Adrenal gland (tissue), 12 donors: ENCODE measurements around the gene CYBA. TPM values are rescaled to one million over a fixed set of nuclear protein-coding genes. Genes with fewer than 3 reads are reported as not detected.

Experiments
- DNase-seq, 7 donors: peaks; one replicate each; pipeline ENCODE4 v3.0.0-alpha.2; 2019 to 2020
- H3K27ac ChIP-seq, 5 donors: fragments of 200-600 bp; sonication (generic) in 4 of 5; 1 replicate in 3 of 5; 2 replicates in 2 of 5; pipeline versions ENCODE4 v1.5.1 to v1.8.0; 2016 to 2020; ENCODE audit warnings: mild to moderate bottlenecking in 1 of 5
- H3K27me3 ChIP-seq: fragments of 200-600 bp; 2 replicates; pipeline ENCODE4 v1.8.0; 2021
- H3K36me3 ChIP-seq, 2 donors: fragments of 200-600 bp; replicated peaks in 1 of 2; 1 replicate in 1 of 2; 2 replicates in 1 of 2; pipeline versions ENCODE4 v1.5.1 to v1.8.0; 2018 to 2022
- H3K4me1 ChIP-seq, 2 donors: fragments of 200-600 bp; replicated peaks in 1 of 2; 1 replicate in 1 of 2; 2 replicates in 1 of 2; pipeline versions ENCODE4 v1.5.1 to v1.8.0; 2018 to 2021
- H3K4me3 ChIP-seq, 4 donors: fragments of 200-600 bp; sonication (generic) in 3 of 4; one replicate each; pipeline ENCODE4 v1.5.1; 2016 to 2018
- H3K9me3 ChIP-seq, 3 donors: fragments of 200-600 bp; sonication (generic) in 1 of 3; replicated peaks in 1 of 3; 1 replicate in 2 of 3; 2 replicates in 1 of 3; pipeline versions ENCODE4 v1.5.1 to v1.8.0; 2016 to 2021
- POLR2A ChIP-seq, 2 donors: fragments of 450-650 bp; IDR thresholded peaks; one replicate each; pipeline ENCODE4 v1.6.1; 2017; ENCODE audit warnings: antibody characterized with exemption in 2 of 2, mild to moderate bottlenecking in 2 of 2, moderate library complexity in 1 of 2
- WGBS, 4 donors: extraction: QIAGEN DNeasy Blood & Tissue Kit in 2 of 4; methylation state at CpG; one replicate each; pipeline versions ENCODE4 v1.1.5 to v1.1.7; 2013 to 2017; 5-methylcytosine and 5-hydroxymethylcytosine counted together
- intact Hi-C, 2 donors: fragments of 100-400 bp; cut with DNase I; formaldehyde crosslinking; loops; one replicate each; pipeline versions ENCODE4 v1.14.1 to v1.15.0; 2022 to 2023
- polyA plus RNA-seq, 3 donors: library from polyadenylated mRNA; stranded (reverse); fragments of 200-250 nt in 2 of 3; fragments of 350-450 nt in 1 of 3; fragmentation: Illumina TruSeq in 1 of 3; extraction: RNeasy Lipid Tissue Mini Kit (QIAGEN cat#74804) in 1 of 3; gene quantifications; one replicate each; pipeline ENCODE4 v1.2.3, GENCODE V29; 2013 to 2014
- total RNA-seq, 9 donors: library from RNA; depleted of rRNA in 4 of 9; stranded (reverse); fragments of >200 nt in 4 of 9; fragments of 120-200 nt in 1 of 9; fragmentation: NEBNext Ultra II Directional in 1 of 9; extraction: Animal tissue kit (Norgen Biotek cat#: 25700) in 1 of 9; gene quantifications; one replicate each; pipeline versions ENCODE4 v1.1.0 to v1.2.4, GENCODE V29; 2013 to 2023
- TF ChIP-seq, protein P1 (sequence below), 6 experiments: fragments of 450-650 bp in 4 of 6; fragments of 200-600 bp in 2 of 6; sonication (generic) in 1 of 6; IDR thresholded peaks; 1 replicate in 5 of 6; 2 replicates in 1 of 6; pipeline versions ENCODE4 v1.5.1 to v1.8.0; 2016 to 2021; ENCODE audit warnings: antibody characterized with exemption in 6 of 6, mild to moderate bottlenecking in 2 of 6, moderate library complexity in 1 of 6
- donor health status: healthy with polysubstance abuse.
- donor health status: Bipolar disorder and iron deficiency.
- donor health status: DM: yes; HTN: yes; CAD: no.
- donor health status: DM: no; HTN: no; CAD: no.
- donor health status: DM: no; HTN: no; CAD: no.
- donor health status: DM: yes; HTN: yes; CAD: no.

Gene CYBA
- total and polyA plus RNA-seq, 12 donors, result 19.6 to 374 (median 155) TPM

- Histone ChIP-seq H3K27ac (peak overlapping the region in 4 of 5 donors; percentile 52 to 90 (median 66)), H3K4me1 (peaks cover 0 to 12% of the 10 kb centered on the region in 2 donors), H3K9me3 (no peaks in the 10 kb centered on the region), H3K36me3 (peaks cover 0 to 6% of the 10 kb centered on the region in 2 donors), H3K27me3 (no peaks in the 10 kb centered on the region), H3K4me3 (peak overlapping the region in 2 of 4 donors; percentile 30 to 69)
- peak in 2 of 7 donors; percentile 44 to 61 for DNase-seq
- TF ChIP-seq, protein P1, sequence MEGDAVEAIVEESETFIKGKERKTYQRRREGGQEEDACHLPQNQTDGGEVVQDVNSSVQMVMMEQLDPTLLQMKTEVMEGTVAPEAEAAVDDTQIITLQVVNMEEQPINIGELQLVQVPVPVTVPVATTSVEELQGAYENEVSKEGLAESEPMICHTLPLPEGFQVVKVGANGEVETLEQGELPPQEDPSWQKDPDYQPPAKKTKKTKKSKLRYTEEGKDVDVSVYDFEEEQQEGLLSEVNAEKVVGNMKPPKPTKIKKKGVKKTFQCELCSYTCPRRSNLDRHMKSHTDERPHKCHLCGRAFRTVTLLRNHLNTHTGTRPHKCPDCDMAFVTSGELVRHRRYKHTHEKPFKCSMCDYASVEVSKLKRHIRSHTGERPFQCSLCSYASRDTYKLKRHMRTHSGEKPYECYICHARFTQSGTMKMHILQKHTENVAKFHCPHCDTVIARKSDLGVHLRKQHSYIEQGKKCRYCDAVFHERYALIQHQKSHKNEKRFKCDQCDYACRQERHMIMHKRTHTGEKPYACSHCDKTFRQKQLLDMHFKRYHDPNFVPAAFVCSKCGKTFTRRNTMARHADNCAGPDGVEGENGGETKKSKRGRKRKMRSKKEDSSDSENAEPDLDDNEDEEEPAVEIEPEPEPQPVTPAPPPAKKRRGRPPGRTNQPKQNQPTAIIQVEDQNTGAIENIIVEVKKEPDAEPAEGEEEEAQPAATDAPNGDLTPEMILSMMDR (IDR thresholded peaks at IDR 0.05), result no peak
- no peak for TF ChIP-seq POLR2A (IDR thresholded peaks at IDR 0.05)
- intact Hi-C loops, result no loop called here
- WGBS, 4 donors, result 23 to 43% (median 32%) methylated on average over 12 to 37 of the region's 37 CpGs
Observed at GRCh38 chr16:88649924-88650748, 717 bp downstream of the CYBA start.

DNA sequence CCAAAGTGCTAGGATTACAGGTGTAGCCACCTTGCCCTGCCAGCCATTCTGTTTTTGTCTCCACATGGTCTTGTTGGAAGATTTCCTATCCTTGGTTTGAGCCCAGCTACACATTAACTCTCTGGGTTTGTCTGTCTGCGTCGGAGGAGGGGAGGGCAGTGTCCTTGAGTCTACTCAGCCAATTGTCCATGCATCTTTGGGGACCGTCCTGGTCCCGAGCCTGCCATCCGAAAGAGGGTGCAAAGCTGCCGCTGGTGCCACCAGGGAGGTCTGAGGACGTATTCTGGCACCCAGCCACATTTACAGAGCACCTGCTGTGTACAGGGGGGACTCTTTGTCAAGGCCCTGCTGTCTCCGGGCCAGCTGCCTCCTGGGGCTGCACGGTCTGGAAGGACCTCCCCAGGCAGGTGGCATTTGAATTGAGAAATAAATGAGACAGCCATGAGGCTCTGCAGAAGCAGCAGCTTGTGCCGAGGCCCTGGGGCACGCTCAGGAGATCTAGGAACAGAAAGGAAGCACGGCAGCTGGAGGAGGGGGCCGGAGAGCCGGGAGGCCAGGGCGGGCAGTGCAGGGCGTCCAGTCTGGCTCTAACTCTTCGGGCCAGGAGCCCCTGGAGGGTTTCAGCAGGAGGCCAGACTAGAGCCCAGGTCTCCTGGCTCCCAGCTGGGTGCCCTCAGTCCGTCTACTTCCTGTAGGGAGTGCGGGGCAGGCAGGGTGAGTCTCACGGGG is 1.5 kb downstream of the CYBA start:
- H3K36me3 ChIP-seq, result no peaks in the 10 kb centered on the region
- no peak for TF ChIP-seq POLR2A (IDR thresholded peaks at IDR 0.05)
- TF ChIP-seq, protein P1 (IDR thresholded peaks at IDR 0.05), result no peak
- peak overlapping the region in 1 of 4 donors; percentile 69 for H3K4me3 ChIP-seq
- H3K27me3 ChIP-seq, result no peaks in the 10 kb centered on the region
- peak overlapping the region in 1 of 5 donors; percentile 90 for H3K27ac ChIP-seq
- WGBS, 4 donors, result 57 to 71% (median 65%) methylated on average over 14 to 20 of the region's 20 CpGs
- peaks cover 0 to 12% of the 10 kb centered on the region in 2 donors for H3K4me1 ChIP-seq
- intact Hi-C loops, result no loop called here
- no peaks in the 10 kb centered on the region for H3K9me3 ChIP-seq
- DNase-seq, result no peak

DNA sequence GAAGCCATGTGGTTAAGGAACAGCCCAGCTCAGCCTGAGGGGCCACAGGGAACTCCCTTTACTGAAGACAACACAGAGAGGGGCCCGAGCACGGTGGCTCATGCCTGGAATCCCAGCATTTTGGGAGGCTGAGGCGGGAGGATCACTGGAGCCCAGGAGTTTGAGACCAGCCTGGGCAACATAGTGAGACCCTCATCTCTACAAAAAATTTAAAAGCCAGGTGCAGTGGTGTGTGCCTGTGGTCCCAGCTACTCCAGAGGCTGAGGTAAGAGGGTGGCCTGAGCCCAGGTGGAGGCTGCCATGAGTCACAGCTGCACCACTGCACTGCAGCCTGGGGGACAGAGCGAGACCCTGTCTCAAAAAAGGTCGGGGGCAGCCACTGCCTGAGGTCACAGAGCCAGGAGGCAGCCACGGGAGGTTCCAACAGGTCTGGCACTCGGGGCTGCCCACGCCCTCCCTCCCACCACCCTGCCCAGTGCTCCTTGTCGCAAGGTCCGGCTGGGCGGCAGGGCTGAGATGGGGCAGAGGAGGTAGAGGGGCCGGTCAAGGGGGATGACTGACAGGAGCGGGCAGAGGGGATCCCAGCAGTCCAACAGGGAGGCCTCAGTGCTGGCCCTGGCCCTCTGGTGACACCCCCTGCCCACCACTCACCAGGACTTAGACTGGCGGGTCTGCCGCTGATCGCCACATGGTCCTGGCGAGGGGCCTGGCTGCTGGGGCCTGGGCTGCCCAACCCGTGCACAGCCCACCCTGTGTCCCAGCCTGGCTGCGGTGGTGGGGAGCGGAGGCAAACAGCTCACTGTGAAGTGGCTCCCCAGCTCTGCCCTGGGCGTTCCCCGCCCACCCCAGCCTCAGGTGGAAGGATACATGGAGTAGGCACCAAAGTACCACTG is 3.4 kb downstream of the CYBA start:
- H3K27ac ChIP-seq, result no peak overlapping the region
- H3K9me3 ChIP-seq, result no peaks in the 10 kb centered on the region
- no peak for DNase-seq
- no peak overlapping the region for H3K4me3 ChIP-seq
- H3K36me3 ChIP-seq, result no peaks in the 10 kb centered on the region
- TF ChIP-seq, protein P1 (IDR thresholded peaks at IDR 0.05), result no peak
- TF ChIP-seq POLR2A (IDR thresholded peaks at IDR 0.05), result no peak
- 68 to 89% (median 87%) methylated on average over 5 to 22 of the region's 22 CpGs for WGBS, 4 donors
- intact Hi-C loops, result no loop called here
- peaks cover 0 to 12% of the 10 kb centered on the region in 2 donors for H3K4me1 ChIP-seq
- H3K27me3 ChIP-seq, result no peaks in the 10 kb centered on the region
